Coronary artery (tissue), 2 donors: ENCODE results near the gene ARHGAP44.
A peak's percentile ranks its signal among the peaks of the same experiment; 100 is the strongest.

Experiments
- DNase-seq: peaks from one replicate; pipeline ENCODE4 v3.0.0-alpha.2; 2017; ENCODE audit warnings: low spot score
- H3K27ac ChIP-seq, 2 donors: fragments of 200-600 bp; sonication (generic); one replicate each; pipeline ENCODE4 v1.5.1; 2016 to 2019
- H3K4me3 ChIP-seq: fragments of 200-600 bp; sonication (generic); 2 replicates; pipeline ENCODE4 v1.5.1; 2016; ENCODE audit warnings: mild to moderate bottlenecking, moderate library complexity
- TF ChIP-seq, protein P1 (sequence below): fragments of 200-600 bp; sonication (generic); IDR thresholded peaks from one replicate; pipeline ENCODE4 v1.5.1; 2019; ENCODE audit warnings: antibody characterized with exemption

ARHGAP44 gene

DNA sequence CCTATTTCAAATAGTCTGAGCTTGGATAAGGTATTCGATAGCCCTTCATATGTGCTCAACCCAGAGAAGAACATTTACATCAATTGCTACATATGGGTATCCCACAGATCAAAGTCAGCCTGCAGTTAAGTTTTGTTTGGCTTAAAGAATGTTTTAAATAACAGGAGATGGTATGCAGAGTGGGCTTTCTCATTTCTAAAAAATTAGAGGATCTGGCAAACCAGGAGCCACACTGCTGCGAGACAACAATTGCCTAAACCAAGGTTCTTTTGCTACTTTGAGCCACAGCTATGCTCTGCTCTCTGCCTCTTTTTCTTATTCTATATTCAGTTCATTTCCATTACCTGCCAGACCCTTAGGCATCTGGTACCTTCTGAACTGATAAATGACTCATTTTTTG is 30.2 kb upstream of the ARHGAP44 start:
- no peak overlapping the region for H3K27ac ChIP-seq
- H3K4me3 ChIP-seq = no peak overlapping the region
- no peak for DNase-seq
- TF ChIP-seq, protein P1, sequence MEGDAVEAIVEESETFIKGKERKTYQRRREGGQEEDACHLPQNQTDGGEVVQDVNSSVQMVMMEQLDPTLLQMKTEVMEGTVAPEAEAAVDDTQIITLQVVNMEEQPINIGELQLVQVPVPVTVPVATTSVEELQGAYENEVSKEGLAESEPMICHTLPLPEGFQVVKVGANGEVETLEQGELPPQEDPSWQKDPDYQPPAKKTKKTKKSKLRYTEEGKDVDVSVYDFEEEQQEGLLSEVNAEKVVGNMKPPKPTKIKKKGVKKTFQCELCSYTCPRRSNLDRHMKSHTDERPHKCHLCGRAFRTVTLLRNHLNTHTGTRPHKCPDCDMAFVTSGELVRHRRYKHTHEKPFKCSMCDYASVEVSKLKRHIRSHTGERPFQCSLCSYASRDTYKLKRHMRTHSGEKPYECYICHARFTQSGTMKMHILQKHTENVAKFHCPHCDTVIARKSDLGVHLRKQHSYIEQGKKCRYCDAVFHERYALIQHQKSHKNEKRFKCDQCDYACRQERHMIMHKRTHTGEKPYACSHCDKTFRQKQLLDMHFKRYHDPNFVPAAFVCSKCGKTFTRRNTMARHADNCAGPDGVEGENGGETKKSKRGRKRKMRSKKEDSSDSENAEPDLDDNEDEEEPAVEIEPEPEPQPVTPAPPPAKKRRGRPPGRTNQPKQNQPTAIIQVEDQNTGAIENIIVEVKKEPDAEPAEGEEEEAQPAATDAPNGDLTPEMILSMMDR = no peak

DNA sequence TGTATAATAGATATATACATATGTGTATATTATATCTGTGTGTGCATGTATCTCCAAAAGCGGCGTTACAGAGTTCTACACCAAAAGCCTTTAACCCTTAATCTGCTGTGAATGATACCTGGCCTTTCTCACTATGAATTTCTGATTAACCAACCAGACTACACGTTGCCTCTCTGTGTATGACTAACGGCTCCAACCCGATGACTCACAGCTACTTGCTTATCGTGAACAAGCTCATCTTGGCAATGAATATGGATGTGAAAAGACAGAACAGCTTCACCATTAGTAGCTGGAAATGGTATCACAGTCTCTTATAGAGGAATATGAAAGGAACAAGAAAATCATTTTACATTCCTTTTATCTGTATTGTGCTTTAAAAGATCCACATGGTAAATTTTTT is 23.8 kb upstream of the ARHGAP44 start:
- Histone ChIP-seq H3K4me3 (no peak overlapping the region), H3K27ac (no peak overlapping the region)
- no peak for DNase-seq
- TF ChIP-seq, protein P1 = no peak

DNA sequence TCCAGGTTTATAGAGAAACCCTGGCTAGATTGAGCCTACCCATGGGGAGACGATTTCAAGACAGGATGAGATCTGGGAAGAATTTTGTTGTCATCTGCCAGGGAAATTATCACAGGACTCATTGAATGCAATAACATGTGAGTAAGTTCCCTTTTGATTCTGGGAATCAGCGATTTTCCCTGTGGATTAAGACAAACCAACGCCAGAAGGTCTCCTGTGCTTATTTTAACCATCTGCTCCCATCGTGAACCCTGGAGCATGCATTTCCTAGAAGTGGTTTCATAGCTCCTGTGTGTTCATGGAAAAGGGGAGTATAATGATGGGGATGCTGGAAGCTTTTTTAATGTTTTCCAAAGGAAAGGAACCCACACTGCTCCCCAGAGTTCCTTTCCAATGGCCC is 21.0 kb upstream of the ARHGAP44 start:
- TF ChIP-seq, protein P1 = no peak
- DNase-seq = no peak
- no peak overlapping the region for H3K27ac ChIP-seq
- no peak overlapping the region for H3K4me3 ChIP-seq

DNA sequence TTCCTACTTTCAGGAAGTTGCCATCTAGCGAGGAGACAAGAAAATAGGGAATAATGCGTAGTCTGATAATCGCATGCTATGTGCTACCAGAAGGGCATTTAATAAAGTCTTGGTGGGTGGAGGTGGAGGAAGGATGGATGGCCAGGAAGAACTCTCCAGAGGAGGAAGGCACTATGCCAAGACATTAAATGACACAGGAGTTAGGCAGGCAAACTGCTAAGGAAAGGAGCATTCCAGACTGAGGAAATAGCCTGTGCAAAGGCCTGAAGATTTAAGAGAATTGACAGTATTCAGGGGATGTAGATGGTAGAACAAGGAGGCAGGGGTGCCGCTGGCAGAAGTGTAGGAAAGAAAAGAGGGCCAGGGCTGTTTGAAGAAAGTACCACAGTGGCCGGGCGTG is 19.3 kb upstream of the ARHGAP44 start:
- no peak for DNase-seq
- no peak overlapping the region for H3K27ac ChIP-seq
- TF ChIP-seq, protein P1 = no peak
- H3K4me3 ChIP-seq = no peak overlapping the region

DNA sequence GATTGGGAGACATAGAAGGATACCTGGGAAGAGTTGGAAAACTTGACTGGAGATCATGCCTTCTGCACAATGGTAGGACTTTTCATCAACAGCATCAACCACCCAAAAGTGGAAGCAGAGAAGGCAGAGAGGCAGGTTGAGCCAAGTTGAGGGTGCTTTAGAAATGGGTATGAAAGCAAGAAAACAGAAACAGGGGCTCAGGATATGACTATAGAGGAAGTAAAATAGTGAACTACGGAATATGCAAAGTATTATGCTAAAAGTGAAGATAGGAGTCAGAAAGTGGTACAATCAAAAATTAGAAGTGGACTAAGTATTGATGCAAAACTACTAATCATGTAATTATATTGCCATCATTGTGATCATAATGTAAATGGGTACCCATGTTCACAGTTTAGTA is 16.1 kb upstream of the ARHGAP44 start:
- Histone ChIP-seq H3K4me3 (no peak overlapping the region), H3K27ac (no peak overlapping the region)
- TF ChIP-seq, protein P1 = no peak
- no peak for DNase-seq

DNA sequence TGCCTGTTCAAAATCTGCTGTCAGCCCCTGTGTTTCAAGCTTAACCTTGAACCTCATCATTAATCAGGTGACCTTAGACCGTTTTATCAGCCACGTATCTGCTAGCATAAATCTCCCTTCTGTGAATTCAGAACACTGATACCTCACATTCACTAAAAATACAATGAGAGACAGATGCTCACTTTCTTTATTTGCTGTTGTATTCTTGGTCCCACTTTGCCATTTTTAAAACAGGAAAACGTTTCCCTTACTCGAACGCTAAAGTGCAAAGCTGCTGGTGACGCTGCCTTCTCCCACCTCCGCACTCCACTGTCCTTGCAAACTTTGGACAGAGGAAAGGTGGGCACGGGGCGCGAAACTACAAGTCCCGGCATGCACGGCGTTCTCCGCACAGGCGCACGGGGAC is 220 bp upstream of the ARHGAP44 start:
- Histone ChIP-seq H3K27ac (peak overlapping the region; percentile 66 to 88), H3K4me3 (peak overlapping the region; percentile 96)
- TF ChIP-seq, protein P1 = no peak
- no peak for DNase-seq

DNA sequence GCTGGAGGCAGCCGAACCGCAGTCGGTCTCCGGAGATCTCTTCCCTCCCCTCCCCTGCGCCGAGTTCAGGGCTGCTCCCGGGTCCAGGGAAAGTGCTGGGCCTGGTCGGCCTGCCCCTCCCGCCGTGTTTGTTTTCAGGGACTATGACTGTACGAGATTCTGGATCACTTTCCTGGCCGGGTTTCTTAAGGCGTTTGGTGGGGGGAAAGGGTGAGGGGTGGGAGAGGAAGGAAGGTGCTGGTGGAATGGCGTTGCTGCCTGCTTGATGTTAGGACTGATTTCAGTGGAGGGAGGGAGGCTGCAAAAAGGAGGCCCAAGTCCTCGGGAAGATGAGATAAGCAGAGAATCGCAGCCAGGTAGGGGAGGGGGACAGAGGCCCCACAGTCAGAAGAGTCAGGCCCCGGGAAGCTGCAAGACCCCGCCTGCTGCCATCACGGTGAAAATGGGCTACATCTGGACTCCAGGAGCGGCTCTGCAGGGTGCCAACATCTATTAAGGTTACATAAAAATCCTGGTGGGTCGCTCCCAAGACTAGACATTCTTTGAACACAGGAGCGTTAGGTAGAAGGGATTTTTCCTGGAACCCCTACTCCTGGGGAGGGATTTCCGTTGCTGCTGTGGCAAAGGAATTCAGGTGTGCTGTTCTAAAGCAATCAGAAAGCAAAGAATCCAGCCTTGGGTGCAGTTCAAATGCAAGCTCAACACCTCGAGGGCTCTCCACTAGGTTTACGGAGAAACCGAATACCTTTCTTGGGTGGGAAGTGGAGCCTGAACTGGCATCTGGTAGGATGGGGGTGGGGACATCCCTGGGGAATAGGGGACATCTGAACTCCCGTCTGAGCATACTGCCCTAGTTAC is 1.2 kb downstream of the ARHGAP44 start:
- H3K27ac ChIP-seq = no peak overlapping the region
- TF ChIP-seq, protein P1 = no peak
- peak overlapping the region; percentile 96 for H3K4me3 ChIP-seq
- no peak for DNase-seq
